SK-N-SH (cell line): ENCODE data around the gene ZNF592. TPM values are rescaled to one million over a fixed set of nuclear protein-coding genes. Genes with fewer than 3 reads are reported as not detected.

Experiments used
- polyA plus RNA-seq, 3 experiments: library from polyadenylated mRNA; depleted of rRNA; stranded (reverse); fragments of >200 nt; gene quantifications; 2 replicates each; pipeline ENCODE4 v1.2.3, GENCODE V29; 2012
- small RNA-seq, 7 experiments: library from RNA; depleted of rRNA; stranded (forward); fragments of <200 nt; gene quantifications; one replicate each; pipeline ENCODE3, GENCODE V24; 2012

ZNF592 gene
- polyA plus RNA-seq, 1 of the 3 experiments (the other 2 are of a cell fraction) = 8.0 TPM

Small RNAs within 50 kb of the gene (small RNA-seq; reads per million reads assigned to genes)
- 0 reads per million in 7 experiments for gene RF00402

Other genes starting within 250 kb of the ZNF592 start
- 17.8 and 22.0 TPM in 2 replicates for gene ZSCAN2, start 147.6 kb upstream of the ZNF592 start, polyA plus RNA-seq (2012; rRNA removed)
- 32.9 and 49.6 TPM in 2 replicates for gene WDR73, start 94.3 kb upstream of the ZNF592 start, polyA plus RNA-seq (2012; rRNA removed)
- gene NMB, start 90.4 kb upstream of the ZNF592 start, polyA plus RNA-seq (2012; rRNA removed) = 5.3 and 6.5 TPM in 2 replicates
- gene SEC11A, start 32.5 kb upstream of the ZNF592 start, polyA plus RNA-seq (2012; rRNA removed) = 107 and 134 TPM in 2 replicates
- 0.16 TPM in 2 replicates for gene ALPK3, start 68.8 kb downstream of the ZNF592 start, polyA plus RNA-seq (2012; rRNA removed)
- gene SLC28A1, start 136.1 kb downstream of the ZNF592 start, polyA plus RNA-seq (2012; rRNA removed) = not detected in 2 replicates
- gene PDE8A, start 233.3 kb downstream of the ZNF592 start, polyA plus RNA-seq (2012; rRNA removed) = 13.4 and 18.7 TPM in 2 replicates